Measurements from ENCODE around the gene CUZD1. TPM values are rescaled to one million over a fixed set of nuclear protein-coding genes. Genes with fewer than 3 reads are reported as not detected.

Gene CUZD1
- polyA plus RNA-seq, 1 donor from 2014 or later, result not detected

GRCh38 chr10:122853665-122854313, 8.1 kb upstream of the CUZD1 start:
- Histone ChIP-seq H3K9me3 (ENCODE audit: low read length) (no peaks in the 10 kb centered on the region), H3K36me3 (ENCODE audit: insufficient read depth, low read length) (no peaks in the 10 kb centered on the region), H3K79me2 (replicated peaks; ENCODE audit: insufficient read depth, low read length) (no peaks in the 10 kb centered on the region), H3K9ac (ENCODE audit: low read length) (no peak overlapping the region), H3K27me3 (ENCODE audit: insufficient read depth, low read depth, low read length) (no peaks in the 10 kb centered on the region), H3F3A (ENCODE audit: insufficient read depth, low read length, poor library complexity, severe bottlenecking) (no peaks in the 10 kb centered on the region), H3K27ac (ENCODE audit: low read length) (no peak overlapping the region), H4K20me1 (ENCODE audit: insufficient read depth) (no peaks in the 10 kb centered on the region), H3K9me2 (ENCODE audit: insufficient read depth, low read length) (no peaks in the 10 kb centered on the region), H3K4me2 (ENCODE audit: low read length) (no peak overlapping the region), H3K4me3 (ENCODE audit: low read length) (no peak overlapping the region), H2AFZ (ENCODE audit: low read depth, low read length) (no peak overlapping the region)
- TF ChIP-seq, protein P1, sequence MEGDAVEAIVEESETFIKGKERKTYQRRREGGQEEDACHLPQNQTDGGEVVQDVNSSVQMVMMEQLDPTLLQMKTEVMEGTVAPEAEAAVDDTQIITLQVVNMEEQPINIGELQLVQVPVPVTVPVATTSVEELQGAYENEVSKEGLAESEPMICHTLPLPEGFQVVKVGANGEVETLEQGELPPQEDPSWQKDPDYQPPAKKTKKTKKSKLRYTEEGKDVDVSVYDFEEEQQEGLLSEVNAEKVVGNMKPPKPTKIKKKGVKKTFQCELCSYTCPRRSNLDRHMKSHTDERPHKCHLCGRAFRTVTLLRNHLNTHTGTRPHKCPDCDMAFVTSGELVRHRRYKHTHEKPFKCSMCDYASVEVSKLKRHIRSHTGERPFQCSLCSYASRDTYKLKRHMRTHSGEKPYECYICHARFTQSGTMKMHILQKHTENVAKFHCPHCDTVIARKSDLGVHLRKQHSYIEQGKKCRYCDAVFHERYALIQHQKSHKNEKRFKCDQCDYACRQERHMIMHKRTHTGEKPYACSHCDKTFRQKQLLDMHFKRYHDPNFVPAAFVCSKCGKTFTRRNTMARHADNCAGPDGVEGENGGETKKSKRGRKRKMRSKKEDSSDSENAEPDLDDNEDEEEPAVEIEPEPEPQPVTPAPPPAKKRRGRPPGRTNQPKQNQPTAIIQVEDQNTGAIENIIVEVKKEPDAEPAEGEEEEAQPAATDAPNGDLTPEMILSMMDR (IDR thresholded peaks at IDR 0.05; ENCODE audit: poor library complexity, severe bottlenecking), result no peak
- TF ChIP-seq RAD21 (conservative IDR thresholded peaks at IDR 0.05), result no peak
- no peak for TF ChIP-seq TAF1 (IDR thresholded peaks at IDR 0.05; ENCODE audit: low read depth)
- no peak for TF ChIP-seq EZH2 (IDR thresholded peaks at IDR 0.05; ENCODE audit: borderline replicate concordance, insufficient read depth, low read length, poor library complexity, severe bottlenecking)
- no peak for TF ChIP-seq POLR2AphosphoS5 (IDR thresholded peaks at IDR 0.05)
- TF ChIP-seq EP300 (conservative IDR thresholded peaks at IDR 0.05; ENCODE audit: poor library complexity, severe bottlenecking), result no peak
- no peak for TF ChIP-seq MXI1 (conservative IDR thresholded peaks at IDR 0.05; ENCODE audit: poor library complexity, severe bottlenecking)
- TF ChIP-seq, protein P2, sequence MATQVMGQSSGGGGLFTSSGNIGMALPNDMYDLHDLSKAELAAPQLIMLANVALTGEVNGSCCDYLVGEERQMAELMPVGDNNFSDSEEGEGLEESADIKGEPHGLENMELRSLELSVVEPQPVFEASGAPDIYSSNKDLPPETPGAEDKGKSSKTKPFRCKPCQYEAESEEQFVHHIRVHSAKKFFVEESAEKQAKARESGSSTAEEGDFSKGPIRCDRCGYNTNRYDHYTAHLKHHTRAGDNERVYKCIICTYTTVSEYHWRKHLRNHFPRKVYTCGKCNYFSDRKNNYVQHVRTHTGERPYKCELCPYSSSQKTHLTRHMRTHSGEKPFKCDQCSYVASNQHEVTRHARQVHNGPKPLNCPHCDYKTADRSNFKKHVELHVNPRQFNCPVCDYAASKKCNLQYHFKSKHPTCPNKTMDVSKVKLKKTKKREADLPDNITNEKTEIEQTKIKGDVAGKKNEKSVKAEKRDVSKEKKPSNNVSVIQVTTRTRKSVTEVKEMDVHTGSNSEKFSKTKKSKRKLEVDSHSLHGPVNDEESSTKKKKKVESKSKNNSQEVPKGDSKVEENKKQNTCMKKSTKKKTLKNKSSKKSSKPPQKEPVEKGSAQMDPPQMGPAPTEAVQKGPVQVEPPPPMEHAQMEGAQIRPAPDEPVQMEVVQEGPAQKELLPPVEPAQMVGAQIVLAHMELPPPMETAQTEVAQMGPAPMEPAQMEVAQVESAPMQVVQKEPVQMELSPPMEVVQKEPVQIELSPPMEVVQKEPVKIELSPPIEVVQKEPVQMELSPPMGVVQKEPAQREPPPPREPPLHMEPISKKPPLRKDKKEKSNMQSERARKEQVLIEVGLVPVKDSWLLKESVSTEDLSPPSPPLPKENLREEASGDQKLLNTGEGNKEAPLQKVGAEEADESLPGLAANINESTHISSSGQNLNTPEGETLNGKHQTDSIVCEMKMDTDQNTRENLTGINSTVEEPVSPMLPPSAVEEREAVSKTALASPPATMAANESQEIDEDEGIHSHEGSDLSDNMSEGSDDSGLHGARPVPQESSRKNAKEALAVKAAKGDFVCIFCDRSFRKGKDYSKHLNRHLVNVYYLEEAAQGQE (IDR thresholded peaks at IDR 0.05; ENCODE audit: borderline replicate concordance), result no peak

GRCh38 chr10:122852261-122852660, 6.6 kb upstream of the CUZD1 start:
- Histone ChIP-seq H3K9me2 (ENCODE audit: insufficient read depth, low read length) (no peaks in the 10 kb centered on the region), H3K36me3 (ENCODE audit: insufficient read depth, low read length) (no peaks in the 10 kb centered on the region), H3K27ac (ENCODE audit: low read length) (no peak overlapping the region), H3K79me2 (replicated peaks; ENCODE audit: insufficient read depth, low read length) (no peaks in the 10 kb centered on the region), H3K4me2 (ENCODE audit: low read length) (no peak overlapping the region), H3K4me3 (ENCODE audit: low read length) (no peak overlapping the region), H3K9ac (ENCODE audit: low read length) (no peak overlapping the region), H3K27me3 (ENCODE audit: insufficient read depth, low read depth, low read length) (no peaks in the 10 kb centered on the region), H4K20me1 (ENCODE audit: insufficient read depth) (no peaks in the 10 kb centered on the region), H3K9me3 (ENCODE audit: low read length) (no peaks in the 10 kb centered on the region), H2AFZ (ENCODE audit: low read depth, low read length) (no peak overlapping the region), H3F3A (ENCODE audit: insufficient read depth, low read length, poor library complexity, severe bottlenecking) (no peaks in the 10 kb centered on the region)
- TF ChIP-seq MXI1 (conservative IDR thresholded peaks at IDR 0.05; ENCODE audit: poor library complexity, severe bottlenecking) (no peak), EZH2 (IDR thresholded peaks at IDR 0.05; ENCODE audit: borderline replicate concordance, insufficient read depth, low read length, poor library complexity, severe bottlenecking) (no peak), TAF1 (IDR thresholded peaks at IDR 0.05; ENCODE audit: low read depth) (no peak)
- TF ChIP-seq, protein P2 (IDR thresholded peaks at IDR 0.05; ENCODE audit: borderline replicate concordance), result no peak
- TF ChIP-seq, protein P1 (IDR thresholded peaks at IDR 0.05; ENCODE audit: poor library complexity, severe bottlenecking), result no peak

All from neural cell (in vitro differentiated cells).